Measurements from ENCODE around the gene BAZ1B. TPM values are rescaled to one million over a fixed set of nuclear protein-coding genes. Genes with fewer than 3 reads are reported as not detected.
"Not testable (repeated sequence)": the region's sequence is repeated elsewhere in the genome, so short reads cannot be mapped to it uniquely, and the experiment has no call there.

The BAZ1B gene
- total RNA-seq, 2 experiments from 2014 or later: 111 to 112 TPM

GRCh38 chr7:73503229-73503628 is 18.9 kb downstream of the BAZ1B start:
- Mint-ChIP-seq H3K9me3 (ENCODE audit: insufficient read depth) (no peaks in the 10 kb centered on the region), H3K4me3 (no peak overlapping the region), H3K27me3 (ENCODE audit: low read depth) (no peaks in the 10 kb centered on the region), H3K36me3 (ENCODE audit: low read depth) (peaks cover 60% of the 10 kb centered on the region), H3K27ac (no peak overlapping the region), H3K4me1 (ENCODE audit: low read depth) (no peaks in the 10 kb centered on the region)
- POLR2A ChIA-PET: no interaction called here
- CTCF ChIA-PET: no interaction called here
- ATAC-seq (no peak), DNase-seq (no peak)

GRCh38 chr7:73496626-73497025 is 25.5 kb downstream of the BAZ1B start:
- no peak overlapping the region for H3K4me3 Mint-ChIP-seq
- no peaks in the 10 kb centered on the region for H3K4me1 Mint-ChIP-seq (ENCODE audit: low read depth)
- no peaks in the 10 kb centered on the region for H3K27me3 Mint-ChIP-seq (ENCODE audit: low read depth)
- H3K9me3 Mint-ChIP-seq (ENCODE audit: insufficient read depth): no peaks in the 10 kb centered on the region
- ATAC-seq (no peak), DNase-seq (no peak)
- no peak overlapping the region for H3K27ac Mint-ChIP-seq
- peaks cover 75% of the 10 kb centered on the region for H3K36me3 Mint-ChIP-seq (ENCODE audit: low read depth)
- CTCF ChIA-PET: no interaction called here
- POLR2A ChIA-PET: no interaction called here

- POLR2A ChIA-PET; H3K27me3 Mint-ChIP-seq (ENCODE audit: low read depth); CTCF ChIA-PET; ATAC-seq; H3K27ac Mint-ChIP-seq; H3K4me3 Mint-ChIP-seq; H3K4me1 Mint-ChIP-seq (ENCODE audit: low read depth); DNase-seq; H3K9me3 Mint-ChIP-seq (ENCODE audit: insufficient read depth): not testable (repeated sequence)
- H3K36me3 Mint-ChIP-seq (ENCODE audit: low read depth): peaks cover 74% of the 10 kb centered on the region
Measured at GRCh38 chr7:73495507-73495906, 26.6 kb downstream of the BAZ1B start.

- CTCF ChIA-PET: no interaction called here
- ATAC-seq (no peak), DNase-seq (no peak)
- H3K27ac Mint-ChIP-seq: no peak overlapping the region
- H3K9me3 Mint-ChIP-seq (ENCODE audit: insufficient read depth): no peaks in the 10 kb centered on the region
- peaks cover 9% of the 10 kb centered on the region for H3K4me1 Mint-ChIP-seq (ENCODE audit: low read depth)
- peaks cover 70% of the 10 kb centered on the region for H3K36me3 Mint-ChIP-seq (ENCODE audit: low read depth)
- POLR2A ChIA-PET: no interaction called here
- no peaks in the 10 kb centered on the region for H3K27me3 Mint-ChIP-seq (ENCODE audit: low read depth)
- no peak overlapping the region for H3K4me3 Mint-ChIP-seq
Measured at GRCh38 chr7:73489976-73490375, 32.1 kb downstream of the BAZ1B start.

- ChIA-PET CTCF (interaction anchor here (1.0 to 1.5 kb wide), 2 partner anchors 35 to 37 kb away, joined by 3 read pairs; partner anchors contain the start of gene BAZ1B), POLR2A (no interaction called here)
- Mint-ChIP-seq H3K36me3 (ENCODE audit: low read depth) (peaks cover 63% of the 10 kb centered on the region), H3K4me1 (ENCODE audit: low read depth) (peaks cover 13% of the 10 kb centered on the region), H3K9me3 (ENCODE audit: insufficient read depth) (no peaks in the 10 kb centered on the region), H3K27ac (no peak overlapping the region), H3K4me3 (no peak overlapping the region), H3K27me3 (ENCODE audit: low read depth) (no peaks in the 10 kb centered on the region)
- DNase-seq: no peak
- ATAC-seq: no peak
Measured at GRCh38 chr7:73487486-73487885, 34.6 kb downstream of the BAZ1B start.

GRCh38 chr7:73483171-73483570 is 38.9 kb downstream of the BAZ1B start:
- H3K4me1 Mint-ChIP-seq (ENCODE audit: low read depth): peaks cover 16% of the 10 kb centered on the region
- H3K36me3 Mint-ChIP-seq (ENCODE audit: low read depth): peaks cover 66% of the 10 kb centered on the region
- H3K27me3 Mint-ChIP-seq (ENCODE audit: low read depth): no peaks in the 10 kb centered on the region
- H3K27ac Mint-ChIP-seq: no peak overlapping the region
- ChIA-PET CTCF (no interaction called here), POLR2A (no interaction called here)
- no peak overlapping the region for H3K4me3 Mint-ChIP-seq
- ATAC-seq (no peak), DNase-seq (no peak)
- no peaks in the 10 kb centered on the region for H3K9me3 Mint-ChIP-seq (ENCODE audit: insufficient read depth)

- Mint-ChIP-seq H3K36me3 (ENCODE audit: low read depth) (peaks cover 67% of the 10 kb centered on the region), H3K4me1 (ENCODE audit: low read depth) (peaks cover 16% of the 10 kb centered on the region), H3K27me3 (ENCODE audit: low read depth) (no peaks in the 10 kb centered on the region), H3K4me3 (no peak overlapping the region), H3K9me3 (ENCODE audit: insufficient read depth) (no peaks in the 10 kb centered on the region), H3K27ac (no peak overlapping the region)
- DNase-seq (no peak), ATAC-seq (no peak)
- CTCF ChIA-PET: no interaction called here
- POLR2A ChIA-PET: no interaction called here
Measured at GRCh38 chr7:73482746-73483145, 39.3 kb downstream of the BAZ1B start.

- H3K9me3 Mint-ChIP-seq (ENCODE audit: insufficient read depth); H3K4me3 Mint-ChIP-seq; H3K27me3 Mint-ChIP-seq (ENCODE audit: low read depth); H3K27ac Mint-ChIP-seq; POLR2A ChIA-PET; ATAC-seq; DNase-seq: not testable (repeated sequence)
- Mint-ChIP-seq H3K4me1 (ENCODE audit: low read depth) (peaks cover 11% of the 10 kb centered on the region), H3K36me3 (ENCODE audit: low read depth) (peaks cover 68% of the 10 kb centered on the region)
- CTCF ChIA-PET: interaction anchor here (1.8 kb wide), 1 partner anchor 30 kb away, joined by 7 read pairs; no protein-coding TSS in a partner anchor
Measured at GRCh38 chr7:73481521-73481920, 40.6 kb downstream of the BAZ1B start.

- DNase-seq (no peak), ATAC-seq (no peak)
- no peak overlapping the region for H3K27ac Mint-ChIP-seq
- no peaks in the 10 kb centered on the region for H3K9me3 Mint-ChIP-seq (ENCODE audit: insufficient read depth)
- ChIA-PET CTCF (interaction anchor here (1.4 to 3.1 kb wide), 2 partner anchors 27 to 71 kb away, joined by 3 to 15 read pairs; no protein-coding TSS in a partner anchor), POLR2A (no interaction called here)
- no peak overlapping the region for H3K4me3 Mint-ChIP-seq
- peaks cover 69% of the 10 kb centered on the region for H3K36me3 Mint-ChIP-seq (ENCODE audit: low read depth)
- no peaks in the 10 kb centered on the region for H3K27me3 Mint-ChIP-seq (ENCODE audit: low read depth)
- peaks cover 10% of the 10 kb centered on the region for H3K4me1 Mint-ChIP-seq (ENCODE audit: low read depth)
Measured at GRCh38 chr7:73478549-73478948, 43.5 kb downstream of the BAZ1B start.

- peaks cover 63% of the 10 kb centered on the region for H3K36me3 Mint-ChIP-seq (ENCODE audit: low read depth)
Measured at GRCh38 chr7:73477376-73477775, 44.7 kb downstream of the BAZ1B start.

GRCh38 chr7:73470208-73470607 is 51.9 kb downstream of the BAZ1B start:
- DNase-seq: no peak
- H3K36me3 Mint-ChIP-seq (ENCODE audit: low read depth): peaks cover 47% of the 10 kb centered on the region
- no peaks in the 10 kb centered on the region for H3K9me3 Mint-ChIP-seq (ENCODE audit: insufficient read depth)
- no peaks in the 10 kb centered on the region for H3K27me3 Mint-ChIP-seq (ENCODE audit: low read depth)
- H3K4me3 Mint-ChIP-seq: no peak overlapping the region
- ChIA-PET CTCF (interaction anchor here (0.8 to 2.3 kb wide), 2 partner anchors 19 to 50 kb away, joined by 3 to 10 read pairs; no protein-coding TSS in a partner anchor), POLR2A (no interaction called here)
- H3K4me1 Mint-ChIP-seq (ENCODE audit: low read depth): peaks cover 1% of the 10 kb centered on the region
- no peak for ATAC-seq
- no peak overlapping the region for H3K27ac Mint-ChIP-seq

More at GRCh38 chr7:73477376-73477775, 44.7 kb downstream of the BAZ1B start:
- no peak for DNase-seq
- CTCF ChIA-PET: interaction anchor here (1.4 to 3.1 kb wide), 2 partner anchors 26 to 72 kb away, joined by 3 to 15 read pairs; no protein-coding TSS in a partner anchor
- POLR2A ChIA-PET: no interaction called here
- Mint-ChIP-seq H3K4me3 (no peak overlapping the region), H3K9me3 (ENCODE audit: insufficient read depth) (no peaks in the 10 kb centered on the region), H3K27me3 (ENCODE audit: low read depth) (no peaks in the 10 kb centered on the region), H3K4me1 (ENCODE audit: low read depth) (peaks cover 9% of the 10 kb centered on the region), H3K27ac (no peak overlapping the region)
- no peak for ATAC-seq

- H3K4me1 Mint-ChIP-seq (ENCODE audit: low read depth); H3K9me3 Mint-ChIP-seq (ENCODE audit: insufficient read depth); H3K4me3 Mint-ChIP-seq; H3K27me3 Mint-ChIP-seq (ENCODE audit: low read depth); DNase-seq; POLR2A ChIA-PET; H3K27ac Mint-ChIP-seq; ATAC-seq: not testable (repeated sequence)
- peaks cover 64% of the 10 kb centered on the region for H3K36me3 Mint-ChIP-seq (ENCODE audit: low read depth)
- CTCF ChIA-PET: interaction anchor here (1.0 to 1.1 kb wide), 2 partner anchors 15 to 638 kb away, joined by 4 to 6 read pairs; no protein-coding TSS in a partner anchor
Measured at GRCh38 chr7:73467046-73467445, 55.0 kb downstream of the BAZ1B start.

GRCh38 chr7:73466112-73466511 is 56.0 kb downstream of the BAZ1B start:
- Mint-ChIP-seq H3K9me3 (ENCODE audit: insufficient read depth) (no peaks in the 10 kb centered on the region), H3K4me3 (no peak overlapping the region), H3K36me3 (ENCODE audit: low read depth) (peaks cover 66% of the 10 kb centered on the region), H3K27ac (no peak overlapping the region), H3K4me1 (ENCODE audit: low read depth) (no peaks in the 10 kb centered on the region), H3K27me3 (ENCODE audit: low read depth) (no peaks in the 10 kb centered on the region)
- no peak for DNase-seq
- ChIA-PET POLR2A (no interaction called here), CTCF (interaction anchor here (1.4 kb wide), 1 partner anchor 14 kb away, joined by 4 read pairs; no protein-coding TSS in a partner anchor)
- no peak for ATAC-seq
